AG09319 (cell line): Measurements from ENCODE around the gene HDAC7.
"Not testable (repeated sequence)": the region's sequence is repeated elsewhere in the genome, so short reads cannot be mapped to it uniquely, and the experiment has no call there.

Source experiments
- DNase-seq: peaks from one replicate; pipeline ENCODE4 v3.0.0-alpha.2; 2010; ENCODE audit warnings: low read depth; ENCODE audit errors: extremely low read depth
- TF ChIP-seq, protein P1 (sequence below): IDR thresholded peaks from 2 replicates; pipeline ENCODE4 v1.5.1; 2011; ENCODE audit warnings: low read depth, mild to moderate bottlenecking, inconsistent platforms, low read length, moderate library complexity

HDAC7 gene

DNA sequence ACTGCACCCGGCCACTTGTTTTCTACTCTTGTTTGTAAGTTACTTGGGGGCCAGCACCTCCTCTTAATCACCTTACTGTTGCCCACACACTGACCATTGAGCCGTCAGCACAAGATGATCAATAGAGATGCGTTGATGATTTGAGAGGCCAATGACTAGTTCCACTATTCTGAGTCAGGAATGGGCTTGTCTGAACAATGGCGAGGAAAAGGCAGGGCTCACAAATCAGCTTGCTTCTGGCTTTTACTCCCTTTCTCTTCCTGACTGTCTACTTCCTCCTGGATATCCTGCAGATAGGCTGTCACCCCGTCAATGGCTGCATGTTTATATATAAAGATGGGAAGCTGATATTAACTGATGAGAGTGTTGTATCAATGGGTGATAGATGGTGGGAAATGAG, 29.1 kb upstream of the HDAC7 start:
- no peak for DNase-seq
- TF ChIP-seq, protein P1, sequence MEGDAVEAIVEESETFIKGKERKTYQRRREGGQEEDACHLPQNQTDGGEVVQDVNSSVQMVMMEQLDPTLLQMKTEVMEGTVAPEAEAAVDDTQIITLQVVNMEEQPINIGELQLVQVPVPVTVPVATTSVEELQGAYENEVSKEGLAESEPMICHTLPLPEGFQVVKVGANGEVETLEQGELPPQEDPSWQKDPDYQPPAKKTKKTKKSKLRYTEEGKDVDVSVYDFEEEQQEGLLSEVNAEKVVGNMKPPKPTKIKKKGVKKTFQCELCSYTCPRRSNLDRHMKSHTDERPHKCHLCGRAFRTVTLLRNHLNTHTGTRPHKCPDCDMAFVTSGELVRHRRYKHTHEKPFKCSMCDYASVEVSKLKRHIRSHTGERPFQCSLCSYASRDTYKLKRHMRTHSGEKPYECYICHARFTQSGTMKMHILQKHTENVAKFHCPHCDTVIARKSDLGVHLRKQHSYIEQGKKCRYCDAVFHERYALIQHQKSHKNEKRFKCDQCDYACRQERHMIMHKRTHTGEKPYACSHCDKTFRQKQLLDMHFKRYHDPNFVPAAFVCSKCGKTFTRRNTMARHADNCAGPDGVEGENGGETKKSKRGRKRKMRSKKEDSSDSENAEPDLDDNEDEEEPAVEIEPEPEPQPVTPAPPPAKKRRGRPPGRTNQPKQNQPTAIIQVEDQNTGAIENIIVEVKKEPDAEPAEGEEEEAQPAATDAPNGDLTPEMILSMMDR: no peak

DNA sequence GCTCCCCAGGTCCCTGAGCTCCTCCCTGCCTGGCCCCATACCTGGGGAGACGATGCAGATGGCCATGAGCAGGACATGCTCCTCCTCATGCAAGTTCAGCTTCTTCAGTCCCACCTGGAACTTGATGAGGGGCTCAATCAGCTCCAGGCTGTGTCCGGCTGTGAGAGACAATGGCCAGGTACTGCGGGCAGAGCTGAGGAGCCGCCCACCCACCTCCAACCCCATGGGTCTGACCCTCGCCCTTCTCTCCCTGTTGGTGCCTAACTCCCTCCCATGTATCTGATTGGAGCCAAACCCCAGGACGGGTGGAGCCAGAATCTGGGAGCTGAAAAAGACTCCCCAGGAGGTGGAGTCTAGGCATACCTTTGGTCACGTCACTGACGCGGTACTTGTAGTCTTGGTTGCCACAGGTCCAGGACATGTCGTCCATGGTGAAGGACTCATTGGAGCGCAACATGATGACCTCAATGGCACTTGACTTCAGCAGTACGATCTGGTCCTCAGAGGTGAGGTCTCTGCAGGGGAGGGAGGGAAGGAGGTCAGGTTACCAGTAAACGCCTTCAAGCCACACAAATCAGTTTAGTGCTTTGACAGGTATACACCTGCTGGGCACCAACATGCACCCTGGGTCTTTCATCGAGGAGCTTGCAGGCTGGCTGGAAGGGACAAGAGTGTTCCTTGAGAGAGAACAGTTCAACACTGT, 26.7 kb upstream of the HDAC7 start:
- no peak for DNase-seq
- TF ChIP-seq, protein P1: no peak

DNA sequence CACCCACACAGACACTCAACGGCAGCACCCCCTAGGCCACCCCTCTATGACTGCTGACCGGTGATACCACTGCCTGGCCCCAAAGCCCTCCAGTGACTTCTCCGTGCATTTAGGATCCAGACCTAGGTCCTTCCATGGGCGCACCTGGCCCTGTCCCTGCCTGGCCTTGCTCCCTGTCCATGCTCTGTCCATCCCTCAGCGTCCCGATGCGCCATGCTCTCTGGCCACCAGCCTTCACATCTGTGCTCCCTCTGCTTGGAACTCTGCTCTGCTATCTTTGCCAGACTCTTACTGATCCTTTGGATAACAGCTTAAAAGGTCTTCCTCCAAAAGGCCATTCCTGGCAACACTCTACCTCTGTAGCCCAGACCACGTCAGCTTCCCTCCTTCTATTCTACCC, 25.4 kb upstream of the HDAC7 start:
- no peak for DNase-seq
- TF ChIP-seq, protein P1: no peak

DNA sequence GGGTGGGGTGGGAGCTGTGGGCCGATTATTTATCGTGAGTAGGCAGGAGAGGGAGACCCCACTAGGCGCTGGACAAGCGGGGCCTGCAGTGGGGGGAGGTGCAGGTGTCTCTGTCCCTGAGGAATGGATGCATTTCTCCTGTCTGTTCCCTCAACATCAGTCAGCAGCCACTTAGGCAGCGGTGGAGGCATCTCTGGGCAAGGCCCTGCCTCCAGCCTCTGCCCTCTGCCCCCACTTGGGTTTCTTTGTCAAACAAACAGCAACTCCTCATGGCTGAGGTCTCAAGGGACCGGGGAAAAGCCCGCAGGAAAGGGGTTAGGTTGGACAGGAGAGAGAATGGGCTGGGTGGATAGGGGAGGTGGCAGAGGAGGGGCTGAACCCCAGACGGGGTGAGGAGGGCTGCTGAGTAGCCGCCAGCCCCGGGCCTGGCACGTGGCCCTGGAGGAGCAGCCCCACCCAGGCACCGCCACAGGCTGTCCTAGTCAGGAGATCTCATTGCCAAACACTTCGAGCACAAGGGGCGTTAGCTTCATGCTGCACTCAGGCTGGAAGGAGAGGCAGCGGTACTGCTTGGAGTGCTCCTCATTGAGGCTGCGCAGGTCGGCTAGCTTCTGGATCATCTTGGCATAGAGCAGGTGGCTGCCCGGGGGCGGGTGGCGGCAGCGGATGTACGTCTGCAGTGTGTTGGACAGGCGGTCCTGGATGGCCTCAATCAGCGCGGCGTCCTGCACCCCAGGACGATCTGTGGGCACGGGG, 24.7 kb upstream of the HDAC7 start:
- TF ChIP-seq, protein P1: no peak
- DNase-seq: no peak

DNA sequence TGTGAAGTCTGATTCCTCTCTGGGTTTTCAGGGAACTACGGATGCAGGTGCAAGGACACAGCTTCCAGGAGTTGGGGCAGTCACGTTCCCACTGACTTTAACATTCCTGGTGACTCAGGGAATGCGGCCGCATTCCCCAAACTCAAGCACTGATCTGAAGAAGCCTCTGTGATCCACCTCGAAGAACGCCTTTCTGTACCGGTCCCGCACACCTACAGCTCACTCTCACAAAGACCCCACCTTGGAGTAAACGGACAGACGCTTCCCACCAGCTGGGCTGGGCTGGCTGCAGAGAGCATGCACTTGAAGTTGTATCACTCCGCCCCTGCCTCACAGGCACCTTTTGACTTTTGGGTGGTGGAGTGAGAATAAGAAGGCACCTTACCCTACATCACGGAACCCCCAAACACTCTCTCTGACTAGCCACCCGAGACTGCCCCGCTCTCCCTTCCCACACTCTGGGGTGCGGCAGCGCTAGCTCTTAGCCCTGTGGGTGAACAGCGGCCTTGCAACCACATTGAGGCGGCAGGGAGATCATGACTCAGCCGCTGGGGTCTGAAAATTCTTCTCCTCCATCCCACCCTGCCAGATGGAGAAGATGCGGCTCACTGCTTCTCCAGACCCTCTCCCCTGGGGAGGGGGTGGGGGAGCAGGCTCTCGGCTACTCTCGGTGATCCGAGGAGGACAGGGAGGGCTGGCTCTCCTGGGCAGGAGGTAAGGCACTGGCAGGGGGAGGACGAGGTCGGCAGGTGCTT, 23.7 kb upstream of the HDAC7 start:
- TF ChIP-seq, protein P1: no peak
- DNase-seq: no peak

DNA sequence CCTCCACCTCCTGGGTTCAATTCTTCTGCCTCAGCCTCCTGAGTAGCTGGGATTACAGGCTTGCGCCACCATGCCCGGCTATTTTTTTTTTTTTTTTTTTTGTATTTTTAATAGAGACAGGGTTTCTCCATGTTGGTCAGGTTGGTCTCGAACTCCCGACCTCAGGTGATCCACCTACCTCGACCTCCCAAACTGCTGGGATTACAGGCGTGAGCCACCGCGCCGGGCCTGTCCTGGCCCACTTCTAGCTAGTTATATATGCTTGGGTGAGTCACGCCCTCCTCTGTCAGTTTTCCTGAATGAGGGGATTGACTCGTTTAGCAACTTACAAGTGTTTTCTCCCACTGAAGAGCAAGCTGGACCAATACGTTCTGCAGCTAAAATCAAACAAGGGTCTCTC, 22.8 kb upstream of the HDAC7 start:
- not testable (repeated sequence) for DNase-seq

DNA sequence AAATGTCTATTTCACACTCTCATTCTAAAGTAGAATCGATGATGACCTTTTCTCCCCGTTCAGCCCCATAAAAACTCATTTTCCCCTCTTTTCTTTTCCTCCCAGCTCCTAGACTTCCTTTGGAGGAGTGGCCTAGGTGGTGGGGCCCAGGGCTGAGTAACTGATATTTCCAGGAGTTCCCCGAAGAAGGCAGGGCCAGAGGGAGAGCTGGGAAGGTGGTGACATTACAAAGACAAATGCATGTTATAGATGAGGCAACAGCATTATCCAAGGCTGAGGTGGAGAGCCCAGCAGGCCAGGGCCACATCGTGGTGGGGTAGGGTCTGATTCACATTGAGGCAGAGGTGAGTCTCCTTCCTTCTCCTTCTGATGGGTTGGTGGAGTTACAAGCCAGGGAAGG, 22.2 kb upstream of the HDAC7 start:
- DNase-seq: no peak
- TF ChIP-seq, protein P1: no peak
